Mesenchymal stem cell (in vitro differentiated cells and primary cell): ENCODE measurements around the gene IL17RD.

Source experiments
- DNase-seq: peaks from one replicate; pipeline ENCODE4 v3.0.0-alpha.2; 2013
- H2AFZ ChIP-seq: one replicate; pipeline ENCODE4 v1.6.1; 2013; ENCODE audit warnings: low read depth, mild to moderate bottlenecking, control low read depth, inconsistent platforms, low read length, moderate library complexity
- H2AK5ac ChIP-seq: 2 replicates; pipeline ENCODE4 v1.6.1; 2013; ENCODE audit warnings: low read length, moderate library complexity, mild to moderate bottlenecking, inconsistent platforms; ENCODE audit not compliant: severe bottlenecking
- H2BK120ac ChIP-seq: one replicate; pipeline ENCODE4 v1.6.1; 2013; ENCODE audit warnings: low read depth, mild to moderate bottlenecking, inconsistent platforms, low read length, moderate library complexity
- H2BK12ac ChIP-seq, 2 experiments: one replicate each; pipeline ENCODE4 v1.6.1; 2013; ENCODE audit warnings: inconsistent platforms in 2 of 2, low read length in 2 of 2, mild to moderate bottlenecking in 2 of 2, moderate library complexity in 2 of 2, control low read depth in 1 of 2
- H2BK15ac ChIP-seq: one replicate; pipeline ENCODE4 v1.6.1; 2013; ENCODE audit warnings: mild to moderate bottlenecking, low read depth, inconsistent platforms; ENCODE audit not compliant: poor library complexity, severe bottlenecking
- H2BK5ac ChIP-seq: 2 replicates; pipeline ENCODE4 v1.6.1; 2013; ENCODE audit warnings: low read depth, mild to moderate bottlenecking, low read length, control low read depth, inconsistent platforms; ENCODE audit not compliant: poor library complexity, severe bottlenecking
- H3K14ac ChIP-seq, 2 experiments: one replicate each; pipeline ENCODE4 v1.6.1; 2013; ENCODE audit warnings: inconsistent platforms in 2 of 2, low read length in 2 of 2, control low read depth in 1 of 2, mild to moderate bottlenecking in 1 of 2, moderate library complexity in 1 of 2
- H3K18ac ChIP-seq, 2 experiments: one replicate each; pipeline ENCODE4 v1.6.1; 2013; ENCODE audit warnings: inconsistent platforms in 2 of 2, low read length in 2 of 2, control low read depth in 1 of 2, low read depth in 1 of 2, mild to moderate bottlenecking in 1 of 2
- H3K23ac ChIP-seq, 2 experiments: one replicate each; pipeline ENCODE4 v1.6.1; 2013; ENCODE audit warnings: inconsistent platforms in 2 of 2, low read length in 2 of 2, mild to moderate bottlenecking in 2 of 2, moderate library complexity in 2 of 2, control low read depth in 1 of 2
- H3K27ac ChIP-seq: 2 replicates; pipeline ENCODE4 v1.5.1; 2013; ENCODE audit warnings: mild to moderate bottlenecking, moderate library complexity, low read length, control low read depth, inconsistent platforms; ENCODE audit not compliant: poor library complexity, severe bottlenecking
- H3K27me3 ChIP-seq, 2 experiments: 2 replicates each; pipeline versions ENCODE4 v1.6.1 to v1.7.0; 2013; ENCODE audit warnings: low read length in 2 of 2, mild to moderate bottlenecking in 2 of 2, moderate library complexity in 2 of 2, control low read depth in 1 of 2, inconsistent platforms in 1 of 2; ENCODE audit not compliant: control insufficient read depth in 1 of 2, insufficient read depth in 1 of 2
- H3K36me3 ChIP-seq, 2 experiments: 2 replicates each; pipeline versions ENCODE4 v1.6.1 to v1.7.0; 2013; ENCODE audit warnings: low read length in 2 of 2, control low read depth in 1 of 2, inconsistent platforms in 1 of 2, low read depth in 1 of 2, mild to moderate bottlenecking in 1 of 2; ENCODE audit not compliant: insufficient read depth in 2 of 2, control insufficient read depth in 1 of 2
- H3K4ac ChIP-seq, 2 experiments: one replicate each; pipeline ENCODE4 v1.6.1; 2013; ENCODE audit warnings: inconsistent platforms in 2 of 2, low read length in 2 of 2, mild to moderate bottlenecking in 2 of 2, moderate library complexity in 2 of 2, control low read depth in 1 of 2, low read depth in 1 of 2
- H3K4me1 ChIP-seq: 2 replicates; pipeline ENCODE4 v1.6.1; 2013; ENCODE audit warnings: low read depth, low read length, control low read depth; ENCODE audit not compliant: control insufficient read depth, insufficient read depth
- H3K4me2 ChIP-seq: 2 replicates; pipeline ENCODE4 v1.6.1; 2013; ENCODE audit warnings: low read length, mild to moderate bottlenecking, inconsistent platforms; ENCODE audit not compliant: poor library complexity, severe bottlenecking
- H3K4me3 ChIP-seq, 2 experiments: 2 replicates each; pipeline versions ENCODE4 v1.5.1 to v1.7.0; 2013; ENCODE audit warnings: low read length in 2 of 2, mild to moderate bottlenecking in 2 of 2, control low read depth in 1 of 2, low read depth in 1 of 2; ENCODE audit not compliant: insufficient read depth in 1 of 2
- H3K79me1 ChIP-seq: replicated peaks from 2 replicates; pipeline ENCODE4 v1.6.1; 2013; ENCODE audit warnings: mild to moderate bottlenecking, control low read depth, low read length, inconsistent platforms; ENCODE audit not compliant: poor library complexity, severe bottlenecking
- H3K9ac ChIP-seq: 2 replicates; pipeline ENCODE4 v1.7.0; 2013; ENCODE audit warnings: mild to moderate bottlenecking, low read length, moderate library complexity
- H3K9me3 ChIP-seq: 2 replicates; pipeline ENCODE4 v1.7.0; 2013; ENCODE audit warnings: mild to moderate bottlenecking, low read length; ENCODE audit not compliant: control insufficient read depth
- H4K8ac ChIP-seq: one replicate; pipeline ENCODE4 v1.6.1; 2013; ENCODE audit warnings: inconsistent platforms, mild to moderate bottlenecking, low read length, moderate library complexity
- H4K91ac ChIP-seq: one replicate; pipeline ENCODE4 v1.6.1; 2013; ENCODE audit warnings: mild to moderate bottlenecking, low read length, inconsistent platforms
- WGBS: methylation state at CpG from one replicate; pipeline ENCODE4 v1.1.7; 2013; ENCODE audit warnings: mixed read lengths; 5-methylcytosine and 5-hydroxymethylcytosine counted together

Gene IL17RD

GRCh38 chr3:57059411-57059810 is 105.7 kb downstream of the IL17RD start:
- no peak overlapping the region for H2BK15ac ChIP-seq
- H3K4me2 ChIP-seq, result no peak overlapping the region

GRCh38 chr3:57057351-57057750 is 107.8 kb downstream of the IL17RD start:
- no peak overlapping the region for H4K8ac ChIP-seq
- no peak overlapping the region for H2BK120ac ChIP-seq
- H2BK15ac ChIP-seq, result no peak overlapping the region
- H3K9me3 ChIP-seq, result no peaks in the 10 kb centered on the region
- no peak overlapping the region for H3K4ac ChIP-seq
- H3K9ac ChIP-seq, result no peak overlapping the region
- no peak overlapping the region for H3K27ac ChIP-seq
- 100% methylated on average over 1 of the region's 6 CpGs for WGBS
- H2BK12ac ChIP-seq, result no peak overlapping the region
- H3K79me1 ChIP-seq, result peaks cover 4% of the 10 kb centered on the region
- H3K14ac ChIP-seq, result no peak overlapping the region
- no peak for DNase-seq
- no peak overlapping the region for H3K4me3 ChIP-seq
- H3K27me3 ChIP-seq, result peaks cover 0 to 9% of the 10 kb centered on the region in 2 experiments
- H2AK5ac ChIP-seq, result no peak overlapping the region
- peaks cover 10% of the 10 kb centered on the region for H3K4me1 ChIP-seq
- H3K18ac ChIP-seq, result no peak overlapping the region
- H4K91ac ChIP-seq, result no peak overlapping the region
- H2AFZ ChIP-seq, result no peak overlapping the region
- H3K23ac ChIP-seq, result no peak overlapping the region
- no peak overlapping the region for H3K4me2 ChIP-seq
- H2BK5ac ChIP-seq, result no peak overlapping the region
- peaks cover 0 to 6% of the 10 kb centered on the region in 2 experiments for H3K36me3 ChIP-seq

More at GRCh38 chr3:57059411-57059810, 105.7 kb downstream of the IL17RD start:
- Histone ChIP-seq H3K14ac (no peak overlapping the region), H2AK5ac (no peak overlapping the region), H3K36me3 (peaks cover 0 to 3% of the 10 kb centered on the region in 2 experiments), H3K79me1 (peaks cover 2% of the 10 kb centered on the region), H2BK12ac (no peak overlapping the region), H2BK5ac (no peak overlapping the region), H2BK120ac (no peak overlapping the region), H3K18ac (no peak overlapping the region), H4K8ac (no peak overlapping the region), H4K91ac (no peak overlapping the region), H3K9ac (no peak overlapping the region), H3K23ac (no peak overlapping the region), H3K27ac (no peak overlapping the region), H3K4ac (no peak overlapping the region), H2AFZ (no peak overlapping the region), H3K9me3 (no peaks in the 10 kb centered on the region), H3K4me3 (no peak overlapping the region), H3K4me1 (peaks cover 10% of the 10 kb centered on the region), H3K27me3 (peaks cover 0 to 9% of the 10 kb centered on the region in 2 experiments)
- 73% methylated on average over 3 of the region's 3 CpGs for WGBS
- DNase-seq, result no peak

GRCh38 chr3:57053122-57053521 is 112.0 kb downstream of the IL17RD start:
- no peak overlapping the region for H3K18ac ChIP-seq
- H2BK5ac ChIP-seq, result no peak overlapping the region
- no peak overlapping the region for H3K14ac ChIP-seq
- H3K23ac ChIP-seq, result no peak overlapping the region
- H3K4ac ChIP-seq, result no peak overlapping the region
- H3K36me3 ChIP-seq, result peaks cover 0 to 6% of the 10 kb centered on the region in 2 experiments
- H3K4me3 ChIP-seq, result no peak overlapping the region
- no peak overlapping the region for H3K9ac ChIP-seq
- H2AK5ac ChIP-seq, result no peak overlapping the region
- peaks cover 6% of the 10 kb centered on the region for H3K79me1 ChIP-seq
- no peak for DNase-seq
- H3K4me2 ChIP-seq, result no peak overlapping the region
- H3K9me3 ChIP-seq, result no peaks in the 10 kb centered on the region
- H3K27ac ChIP-seq, result no peak overlapping the region
- H4K91ac ChIP-seq, result no peak overlapping the region
- H3K4me1 ChIP-seq, result no peaks in the 10 kb centered on the region
- H3K27me3 ChIP-seq, result peaks cover 0 to 33% of the 10 kb centered on the region in 2 experiments
- no peak overlapping the region for H2BK15ac ChIP-seq
- no peak overlapping the region for H2BK12ac ChIP-seq
- no peak overlapping the region for H2BK120ac ChIP-seq
- H2AFZ ChIP-seq, result no peak overlapping the region
- WGBS, result 86% methylated on average over 6 of the region's 6 CpGs
- H4K8ac ChIP-seq, result no peak overlapping the region

- Histone ChIP-seq H4K91ac (no peak overlapping the region), H2BK5ac (no peak overlapping the region), H3K4me1 (no peaks in the 10 kb centered on the region), H3K27ac (no peak overlapping the region), H3K4me2 (no peak overlapping the region), H2BK120ac (no peak overlapping the region), H2AFZ (no peak overlapping the region), H3K9ac (no peak overlapping the region), H3K36me3 (peaks cover 0 to 6% of the 10 kb centered on the region in 2 experiments), H2AK5ac (no peak overlapping the region), H2BK12ac (no peak overlapping the region), H3K18ac (no peak overlapping the region), H3K4ac (no peak overlapping the region), H3K23ac (no peak overlapping the region), H2BK15ac (no peak overlapping the region), H3K27me3 (peaks cover 0 to 38% of the 10 kb centered on the region in 2 experiments), H3K4me3 (no peak overlapping the region), H3K14ac (peak overlapping the region in 1 of 2 experiments; percentile 5), H3K79me1 (peaks cover 6% of the 10 kb centered on the region), H4K8ac (no peak overlapping the region), H3K9me3 (no peaks in the 10 kb centered on the region)
- 93% methylated on average over 5 of the region's 5 CpGs for WGBS
- no peak for DNase-seq
These were observed 112.5 kb downstream of the IL17RD start for GRCh38 chr3:57052662-57053061.
